Suprapubic skin (tissue), 4 donors: Measurements from ENCODE around the gene RARS2.

ENCODE experiments used
- POLR2A ChIP-seq, 2 donors: fragments of 450-650 bp; IDR thresholded peaks; one replicate each; pipeline ENCODE4 v1.6.1; 2017; ENCODE audit warnings: antibody characterized with exemption in 2 of 2, mild to moderate bottlenecking in 2 of 2, moderate library complexity in 2 of 2
- POLR2AphosphoS5 ChIP-seq, 3 donors: sonication (generic); formaldehyde crosslinking; IDR thresholded peaks; one replicate each; pipeline ENCODE4 v1.6.1; 2017; ENCODE audit warnings: antibody characterized with exemption in 3 of 3
- TF ChIP-seq, protein P1 (sequence below), 2 donors: fragments of 200-600 bp in 1 of 2; fragments of 450-650 bp in 1 of 2; sonication (generic) in 1 of 2; IDR thresholded peaks; one replicate each; pipeline ENCODE4 v1.5.1; 2016 to 2019; ENCODE audit warnings: antibody characterized with exemption in 2 of 2, mild to moderate bottlenecking in 1 of 2, moderate library complexity in 1 of 2

GRCh38 chr6:87487555-87487954, 102.2 kb downstream of the RARS2 start:
- TF ChIP-seq POLR2A (IDR thresholded peaks at IDR 0.05) (no peak), POLR2AphosphoS5 (IDR thresholded peaks at IDR 0.05) (no peak)
- TF ChIP-seq, protein P1, sequence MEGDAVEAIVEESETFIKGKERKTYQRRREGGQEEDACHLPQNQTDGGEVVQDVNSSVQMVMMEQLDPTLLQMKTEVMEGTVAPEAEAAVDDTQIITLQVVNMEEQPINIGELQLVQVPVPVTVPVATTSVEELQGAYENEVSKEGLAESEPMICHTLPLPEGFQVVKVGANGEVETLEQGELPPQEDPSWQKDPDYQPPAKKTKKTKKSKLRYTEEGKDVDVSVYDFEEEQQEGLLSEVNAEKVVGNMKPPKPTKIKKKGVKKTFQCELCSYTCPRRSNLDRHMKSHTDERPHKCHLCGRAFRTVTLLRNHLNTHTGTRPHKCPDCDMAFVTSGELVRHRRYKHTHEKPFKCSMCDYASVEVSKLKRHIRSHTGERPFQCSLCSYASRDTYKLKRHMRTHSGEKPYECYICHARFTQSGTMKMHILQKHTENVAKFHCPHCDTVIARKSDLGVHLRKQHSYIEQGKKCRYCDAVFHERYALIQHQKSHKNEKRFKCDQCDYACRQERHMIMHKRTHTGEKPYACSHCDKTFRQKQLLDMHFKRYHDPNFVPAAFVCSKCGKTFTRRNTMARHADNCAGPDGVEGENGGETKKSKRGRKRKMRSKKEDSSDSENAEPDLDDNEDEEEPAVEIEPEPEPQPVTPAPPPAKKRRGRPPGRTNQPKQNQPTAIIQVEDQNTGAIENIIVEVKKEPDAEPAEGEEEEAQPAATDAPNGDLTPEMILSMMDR (IDR thresholded peaks at IDR 0.05) = no peak
